HG02623 (cell line): Measurements from ENCODE around the gene INPP4B.
"Not testable (repeated sequence)": the region's sequence is repeated elsewhere in the genome, so short reads cannot be mapped to it uniquely, and the experiment has no call there.

Experiments
- ATAC-seq: cut with Tn5 transposase; IDR thresholded peaks from one replicate; pipeline ENCODE4 v1.9.1; 2021; ENCODE audit warnings: moderate library complexity; ENCODE audit not compliant: unreplicated experiment

The INPP4B gene

DNA sequence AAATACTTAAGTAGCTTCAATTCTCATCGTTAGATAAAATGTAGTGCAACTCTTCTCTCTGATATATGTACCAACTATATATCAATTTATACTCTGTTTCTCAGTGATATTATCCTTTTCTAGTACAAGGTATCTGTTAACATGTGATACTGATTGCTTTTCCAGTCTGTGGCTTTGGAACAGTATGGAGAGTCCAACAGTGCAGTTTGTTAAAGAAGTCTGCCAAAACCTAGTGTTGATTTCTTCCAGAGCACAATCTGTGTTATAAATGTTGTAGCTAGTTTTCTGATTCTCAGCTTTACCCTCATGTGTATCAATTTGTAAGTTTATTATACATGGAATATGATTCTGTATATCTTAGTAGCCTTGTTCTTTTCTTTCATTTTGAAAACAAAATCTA is 744.7 kb downstream of the INPP4B start:
- ATAC-seq = no peak

DNA sequence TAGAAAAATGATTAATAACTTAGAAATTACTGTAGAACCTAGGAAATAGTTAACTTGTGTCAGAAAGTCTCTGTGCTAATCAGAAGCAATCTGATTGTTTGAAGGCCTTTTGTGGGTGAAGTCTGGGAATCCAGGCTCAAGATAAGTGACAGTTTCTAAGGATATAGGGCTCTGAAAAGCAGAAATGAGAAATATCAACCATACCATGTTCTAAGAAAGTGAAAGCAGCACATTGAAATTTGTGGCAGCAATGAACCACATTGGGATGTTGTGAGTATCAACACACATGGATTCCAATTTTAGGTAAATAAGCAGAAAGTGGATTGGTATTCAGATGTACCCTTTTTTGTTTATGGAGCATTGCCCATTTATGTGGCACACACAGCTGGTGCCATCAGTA is 745.2 kb downstream of the INPP4B start:
- no peak for ATAC-seq

DNA sequence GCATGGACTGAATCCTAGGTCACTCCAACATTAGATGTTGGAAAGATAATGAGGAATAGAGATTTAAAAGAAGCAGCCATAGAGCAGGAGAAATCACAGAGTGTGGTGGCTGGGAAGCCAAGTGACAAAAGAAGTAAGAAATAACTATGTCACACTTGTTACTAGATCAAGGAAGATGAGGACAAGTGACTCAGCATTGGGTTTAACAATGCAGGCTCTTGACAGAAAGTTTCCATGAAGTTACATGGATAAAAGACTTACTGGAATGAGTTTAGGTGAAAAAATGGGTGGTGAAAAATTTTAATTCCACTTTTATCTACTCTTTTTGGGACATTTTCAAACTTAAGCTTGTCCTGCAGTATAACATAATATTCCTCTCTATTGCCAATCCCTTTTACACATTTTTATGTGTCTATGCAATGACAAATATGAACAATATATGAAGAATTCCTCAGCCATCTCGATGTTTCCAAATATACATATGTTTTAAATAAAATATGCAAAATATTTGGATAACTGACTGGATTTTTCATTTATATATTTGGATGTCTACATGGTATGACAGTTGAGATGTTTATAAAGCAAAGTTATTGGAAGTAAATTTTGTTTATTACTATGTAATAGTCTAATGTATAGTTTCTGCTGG is 747.1 kb downstream of the INPP4B start:
- ATAC-seq = no peak

DNA sequence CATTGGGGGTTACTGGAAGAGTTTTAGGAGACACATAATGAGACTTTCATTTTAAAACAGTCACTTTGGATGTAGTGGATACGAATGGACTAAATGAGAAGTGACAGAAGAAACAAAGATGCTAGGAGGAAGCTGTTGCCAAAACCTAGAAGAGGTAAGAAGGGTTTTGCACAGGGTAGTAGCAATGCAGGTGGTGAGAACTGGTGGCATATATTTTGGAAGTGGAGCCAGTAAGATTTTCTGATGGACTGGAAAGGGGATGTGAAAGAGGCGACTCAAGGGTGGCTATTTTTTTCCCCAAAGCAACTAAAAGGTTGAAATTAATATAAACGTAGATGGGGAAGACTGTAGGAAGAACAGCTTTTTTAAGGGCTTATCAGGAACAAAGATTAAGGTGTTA is 747.7 kb downstream of the INPP4B start:
- no peak for ATAC-seq

DNA sequence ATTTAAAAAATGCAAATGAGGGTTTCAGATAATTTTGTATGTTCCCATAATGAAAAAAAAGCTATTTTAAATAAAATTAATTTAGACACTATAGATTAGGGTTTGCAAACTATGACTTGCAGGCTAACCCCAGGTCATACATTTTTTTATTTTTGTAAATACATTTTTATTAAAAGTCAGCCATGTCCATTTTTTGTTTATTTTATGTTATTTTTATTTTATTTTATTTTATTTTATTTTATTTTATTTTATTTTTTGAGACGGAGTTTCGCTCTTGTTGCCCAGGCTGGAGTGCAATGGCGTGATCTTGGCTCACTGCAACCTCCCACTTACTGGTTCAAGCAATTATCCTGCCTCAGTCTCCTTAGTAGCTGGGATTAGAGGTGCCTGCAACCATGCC is 749.1 kb downstream of the INPP4B start:
- ATAC-seq = no peak

GRCh38 chr4:142095886-142096605 is 750.1 kb downstream of the INPP4B start:
- no peak for ATAC-seq

DNA sequence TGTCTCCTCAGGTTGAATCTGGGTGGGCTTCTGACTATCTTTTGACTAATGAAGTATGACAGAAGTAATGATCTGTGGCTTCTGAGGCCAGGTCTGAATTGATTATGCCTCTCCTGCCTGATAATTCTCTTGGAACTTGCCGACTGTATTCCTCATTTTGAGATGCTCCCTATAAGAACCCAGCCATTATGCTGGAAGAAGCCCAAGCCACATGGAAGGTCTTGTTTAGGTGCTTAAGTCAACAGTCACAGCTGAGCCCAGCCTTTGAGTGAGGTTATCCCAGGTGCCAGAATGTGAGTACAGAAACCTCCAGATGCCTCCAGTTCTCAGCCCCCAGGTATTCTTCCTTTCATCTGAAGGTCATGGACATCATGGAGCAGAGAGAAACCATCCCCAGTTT is 753.2 kb downstream of the INPP4B start:
- no peak for ATAC-seq

DNA sequence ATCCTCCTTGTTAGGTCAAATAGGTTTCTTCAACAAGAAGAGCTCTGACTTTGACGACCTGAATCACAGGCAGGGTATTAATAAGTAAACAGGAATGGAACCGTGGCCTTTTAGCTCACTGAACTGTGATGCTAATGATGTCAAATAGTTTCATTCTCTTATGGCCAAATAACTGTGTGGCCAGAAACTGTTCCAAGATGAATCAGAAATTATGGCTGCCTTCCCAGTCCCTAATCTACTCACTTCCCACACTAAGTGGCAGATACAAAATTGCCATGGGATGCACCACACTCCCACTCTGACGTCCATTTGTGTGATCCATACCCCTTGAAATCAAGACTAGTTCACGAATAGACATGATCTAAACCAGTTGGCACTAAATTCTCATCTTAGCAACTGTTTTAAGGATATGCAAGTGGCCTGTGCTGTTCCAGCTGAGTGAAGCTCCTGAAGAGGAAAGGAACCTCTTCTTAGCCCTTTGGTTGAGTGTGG is 754.4 kb downstream of the INPP4B start:
- ATAC-seq = no peak

DNA sequence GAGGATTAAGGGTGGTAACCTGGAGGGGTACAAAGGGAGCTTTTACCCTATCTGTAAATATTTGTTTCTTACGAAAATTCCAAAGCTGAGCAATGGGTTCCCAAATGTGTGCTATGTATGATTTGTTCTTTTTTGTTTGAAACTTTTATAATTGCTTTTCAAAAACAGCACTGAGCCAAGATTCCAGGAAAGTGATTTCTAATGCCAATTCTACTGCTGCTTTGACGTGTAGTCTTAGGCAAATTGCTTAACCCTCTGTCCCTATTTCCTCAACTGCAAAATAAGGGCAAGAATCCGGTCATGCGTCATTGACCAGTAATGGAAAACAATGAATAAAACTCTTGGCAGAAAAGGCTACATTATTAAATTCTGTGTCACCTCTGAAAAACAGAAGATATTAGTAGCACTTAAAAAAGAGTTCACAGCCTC is 755.0 kb downstream of the INPP4B start:
- no peak for ATAC-seq

- no peak for ATAC-seq
Observed at GRCh38 chr4:142088906-142089305, 757.2 kb downstream of the INPP4B start.

DNA sequence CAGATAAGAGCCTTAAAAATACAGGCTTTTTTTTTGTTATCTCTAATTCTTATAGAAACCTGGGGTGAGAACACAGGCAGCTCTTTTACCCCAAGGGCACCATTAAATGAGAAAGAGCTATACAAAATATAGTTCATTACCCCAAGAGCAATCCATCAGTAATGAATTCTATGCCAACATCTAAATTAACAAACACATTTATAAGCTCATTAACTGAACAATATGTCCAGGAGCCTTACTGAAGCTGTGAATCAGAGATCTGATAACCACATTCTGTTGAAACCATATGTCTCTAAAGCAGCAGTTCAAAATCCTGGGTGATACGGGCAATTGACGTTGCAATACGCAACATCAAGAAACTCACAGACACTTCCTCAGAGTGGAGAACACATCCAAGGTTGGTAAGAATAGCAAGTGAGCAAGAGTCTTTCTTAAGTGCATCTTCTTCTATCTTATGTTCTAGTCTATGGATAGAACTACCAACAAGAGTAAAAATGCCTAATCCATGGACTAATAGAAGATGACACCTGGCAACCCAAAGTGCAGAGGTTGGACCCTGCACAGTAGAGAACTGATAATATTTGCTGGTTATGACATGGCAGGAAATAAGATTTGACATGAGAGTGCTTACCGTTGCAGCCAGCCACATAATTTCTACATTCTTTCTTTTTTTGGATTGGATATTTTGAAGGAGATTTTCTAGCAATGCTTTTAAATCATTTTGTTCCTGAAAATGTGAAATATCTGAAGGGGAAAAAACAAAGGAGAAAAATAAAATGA is 760.4 kb downstream of the INPP4B start:
- no peak for ATAC-seq

DNA sequence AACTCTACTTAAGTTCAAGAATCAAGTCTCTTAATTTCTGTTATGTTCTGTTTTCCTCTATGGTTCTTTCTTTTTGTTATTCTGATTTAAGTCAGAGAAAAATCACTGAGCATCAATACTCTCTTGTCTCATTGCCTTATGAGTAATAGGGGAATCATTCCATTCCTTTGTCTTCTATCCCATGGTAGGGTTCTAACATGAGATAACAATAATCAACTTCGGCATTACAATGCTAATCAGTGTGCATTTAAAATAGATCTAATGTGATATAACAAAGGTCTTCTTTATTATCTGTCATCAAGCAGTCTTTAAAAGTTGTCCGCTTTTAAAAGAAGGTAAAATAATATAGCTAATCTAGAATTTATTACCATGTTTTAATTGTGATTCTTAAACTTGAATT is 762.8 kb downstream of the INPP4B start:
- no peak for ATAC-seq

- ATAC-seq = no peak
Observed at GRCh38 chr4:142081025-142081424, 765.1 kb downstream of the INPP4B start.

GRCh38 chr4:142079959-142080358 is 766.1 kb downstream of the INPP4B start:
- no peak for ATAC-seq

DNA sequence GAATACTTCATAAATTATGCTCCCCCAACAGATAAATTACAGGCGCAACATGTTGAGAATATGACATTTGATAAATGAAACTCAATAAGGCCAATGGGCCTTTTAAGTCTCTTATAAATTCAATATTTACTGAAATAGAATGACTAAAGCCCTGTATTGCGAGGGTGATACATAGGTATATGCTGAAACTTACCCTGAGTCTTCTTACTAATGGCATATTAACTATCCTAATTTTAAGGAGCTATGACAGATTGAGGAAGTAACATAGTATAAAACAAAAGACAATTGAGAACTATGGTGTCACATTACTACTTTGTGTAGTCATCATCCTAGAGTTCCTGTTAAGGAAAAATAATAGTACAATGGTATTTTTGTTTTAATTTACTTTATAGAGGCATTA is 769.1 kb downstream of the INPP4B start:
- ATAC-seq = no peak

GRCh38 chr4:142068304-142068703 is 777.8 kb downstream of the INPP4B start:
- not testable (repeated sequence) for ATAC-seq

DNA sequence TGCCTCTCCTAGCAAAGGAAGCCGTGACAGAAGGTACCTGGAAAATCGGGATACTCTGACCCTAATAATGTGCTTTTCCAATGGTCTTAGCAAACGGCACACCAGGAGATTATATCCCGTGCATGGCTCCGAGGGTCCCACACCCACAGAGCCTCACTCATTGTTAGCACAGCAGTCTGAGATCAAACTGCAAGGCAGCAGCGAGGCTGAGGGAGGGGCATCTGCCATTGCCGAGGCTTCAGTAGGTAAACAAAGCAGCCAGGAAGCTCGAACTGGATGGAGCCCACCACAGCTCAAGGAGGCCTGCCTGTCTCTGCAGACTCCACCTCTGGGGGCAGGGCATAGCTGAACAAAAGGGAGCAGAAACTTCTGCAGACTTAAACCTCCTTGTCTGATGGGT is 779.5 kb downstream of the INPP4B start:
- not testable (repeated sequence) for ATAC-seq

DNA sequence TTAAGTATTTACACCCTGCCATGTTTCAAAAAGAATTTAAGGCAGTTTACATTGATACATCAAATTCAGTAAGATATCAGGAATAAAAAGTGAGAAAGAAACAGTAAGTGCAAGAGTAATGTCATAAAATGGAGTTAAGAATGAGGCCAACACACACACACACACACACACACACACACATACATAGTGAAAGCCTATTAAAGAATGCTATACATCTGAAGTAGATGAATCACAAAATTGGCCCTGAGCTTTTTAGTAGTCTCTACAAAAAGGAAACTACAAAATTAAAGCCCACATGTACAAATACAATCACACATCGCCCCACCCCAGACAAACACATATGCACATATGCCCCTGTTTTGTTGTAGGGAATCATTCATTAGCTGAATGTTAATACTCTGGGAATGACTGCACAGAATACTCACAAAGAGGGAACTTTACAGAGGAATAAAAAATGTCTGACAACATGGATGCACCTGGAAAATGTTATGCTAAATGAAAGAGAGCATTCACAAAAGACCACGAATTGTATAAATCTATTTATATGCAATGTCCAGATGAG is 780.9 kb downstream of the INPP4B start:
- no peak for ATAC-seq

DNA sequence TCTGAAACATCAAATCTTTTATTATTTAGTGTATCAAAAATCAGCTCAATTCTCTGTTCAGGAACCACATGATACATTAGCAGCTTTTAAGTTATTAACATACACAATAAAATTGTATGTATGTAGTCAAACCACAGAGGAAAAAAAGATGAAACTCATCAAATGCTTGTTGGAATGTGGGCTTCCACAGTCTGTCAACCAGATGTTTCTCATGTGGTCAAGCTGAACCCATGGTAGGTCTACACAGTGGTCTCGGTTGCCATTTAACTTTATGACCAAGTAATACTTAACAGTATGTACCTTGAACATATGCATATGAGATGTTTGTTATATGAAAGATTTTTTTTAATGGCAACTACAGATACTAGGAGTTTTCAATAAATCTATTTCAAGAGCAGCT is 781.9 kb downstream of the INPP4B start:
- ATAC-seq = no peak

DNA sequence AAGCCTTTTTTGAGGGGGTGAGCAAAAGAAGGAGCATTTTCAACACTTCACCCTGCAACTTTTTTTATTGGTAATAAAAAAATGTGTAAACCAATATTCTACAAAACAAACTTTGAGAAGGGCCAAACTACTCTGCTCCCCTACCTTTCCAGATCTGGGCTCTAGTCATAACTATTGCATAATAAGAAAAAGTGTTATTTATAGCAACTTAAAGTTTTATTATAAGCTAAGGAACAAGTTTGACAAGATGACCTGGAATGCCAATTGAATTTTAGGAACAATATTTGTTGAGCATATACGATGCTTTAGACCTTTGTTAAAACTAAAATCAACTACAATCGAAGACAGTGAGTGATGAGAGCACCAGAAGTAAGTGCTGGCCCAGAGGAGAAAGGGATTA is 800.1 kb downstream of the INPP4B start:
- no peak for ATAC-seq

- no peak for ATAC-seq
Observed at GRCh38 chr4:142044271-142044670, 801.8 kb downstream of the INPP4B start.
